Measurements from ENCODE around the gene LNX1. TPM values are rescaled to one million over a fixed set of nuclear protein-coding genes. Genes with fewer than 3 reads are reported as not detected.

Gene LNX1
- polyA plus RNA-seq, 1 donor: 14.3 TPM

DNA sequence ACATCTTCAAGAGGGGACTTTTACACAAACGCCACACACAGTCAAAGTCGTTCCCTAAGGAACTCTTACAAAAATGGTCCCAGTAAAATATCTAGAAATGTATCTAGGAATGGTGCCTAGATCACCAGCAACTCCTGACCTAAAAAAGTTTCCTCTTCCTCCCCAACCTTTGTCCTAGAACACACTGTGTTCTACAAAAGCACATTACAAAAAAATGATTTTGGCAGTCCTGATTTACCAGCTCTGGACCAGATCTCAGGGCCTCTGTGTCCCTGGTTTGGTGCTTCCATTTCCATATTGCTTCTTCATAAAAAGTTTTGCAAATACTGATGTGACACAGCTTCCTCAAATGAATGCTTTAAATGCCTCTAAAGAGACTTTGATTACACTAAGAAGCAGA lies 55.0 kb downstream of the LNX1 start:
- no peak for DNase-seq

DNA sequence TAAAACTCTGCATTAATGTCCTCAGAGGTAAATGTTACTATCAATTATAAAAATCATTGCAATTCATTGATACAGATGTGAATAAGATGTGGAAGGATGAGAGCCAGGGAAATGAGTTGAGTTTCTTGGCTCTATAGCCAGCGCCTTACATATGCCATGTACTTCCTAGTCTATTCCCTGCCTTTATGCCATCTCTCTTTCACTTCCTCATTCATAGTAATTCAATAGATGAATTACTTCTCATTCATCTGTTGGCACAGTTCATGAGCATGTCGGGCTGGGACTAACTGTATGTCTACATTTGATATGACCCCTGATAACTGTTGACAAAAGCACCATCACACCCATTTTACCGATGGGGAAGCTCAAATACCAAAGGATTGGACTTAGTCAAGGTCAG lies 55.7 kb downstream of the LNX1 start:
- no peak for DNase-seq

DNA sequence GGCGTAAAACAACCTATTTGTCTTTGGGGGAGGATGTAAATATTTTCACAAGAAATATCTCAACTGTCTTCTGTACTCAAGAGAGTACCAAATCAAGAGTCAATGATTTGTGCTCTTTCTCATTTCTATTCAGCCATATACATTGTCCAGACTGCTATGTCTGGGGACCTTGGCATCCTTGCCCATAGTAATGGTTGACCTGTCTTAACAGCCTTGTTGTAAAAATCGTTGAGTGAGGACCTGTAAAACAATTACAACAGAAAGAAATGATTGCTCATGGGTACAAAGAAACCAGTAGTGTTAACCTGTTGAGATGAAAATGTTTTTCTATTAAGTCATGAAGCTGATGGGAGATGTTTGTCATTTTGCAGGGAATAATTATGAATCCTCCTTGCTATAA lies 56.6 kb downstream of the LNX1 start:
- DNase-seq: no peak

- DNase-seq: no peak
These were observed 58.8 kb downstream of the LNX1 start for GRCh38 chr4:53532521-53532920.

DNA sequence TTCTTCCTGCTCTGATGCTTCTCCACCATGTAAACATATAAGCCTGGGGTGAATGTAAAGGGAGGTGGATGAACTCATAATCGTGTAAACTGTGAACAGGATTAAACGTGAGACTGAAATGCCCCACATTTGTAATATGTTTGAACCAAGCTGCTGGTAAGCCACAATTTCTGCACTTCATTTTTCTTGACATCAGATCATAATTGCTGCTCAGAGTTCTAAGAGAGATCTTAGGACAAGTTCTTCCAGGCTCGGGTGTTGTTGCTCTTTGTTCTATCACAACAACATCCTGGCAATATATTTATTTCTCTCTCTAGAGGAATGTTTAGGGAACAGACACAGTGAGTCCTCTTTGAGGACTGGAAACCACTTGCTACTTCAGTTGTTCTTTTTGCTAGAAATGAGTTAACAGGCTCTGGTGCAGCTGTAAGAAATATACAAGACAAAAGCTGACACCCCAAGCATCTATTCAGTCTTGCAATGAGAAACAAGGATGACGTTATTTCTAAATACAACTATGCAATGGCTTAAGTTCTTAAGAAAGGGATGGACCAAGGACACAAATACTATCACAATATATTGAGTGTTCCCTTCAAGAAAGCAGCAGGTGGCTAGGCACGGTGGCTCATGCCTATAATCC lies 59.6 kb downstream of the LNX1 start:
- DNase-seq: no peak

DNA sequence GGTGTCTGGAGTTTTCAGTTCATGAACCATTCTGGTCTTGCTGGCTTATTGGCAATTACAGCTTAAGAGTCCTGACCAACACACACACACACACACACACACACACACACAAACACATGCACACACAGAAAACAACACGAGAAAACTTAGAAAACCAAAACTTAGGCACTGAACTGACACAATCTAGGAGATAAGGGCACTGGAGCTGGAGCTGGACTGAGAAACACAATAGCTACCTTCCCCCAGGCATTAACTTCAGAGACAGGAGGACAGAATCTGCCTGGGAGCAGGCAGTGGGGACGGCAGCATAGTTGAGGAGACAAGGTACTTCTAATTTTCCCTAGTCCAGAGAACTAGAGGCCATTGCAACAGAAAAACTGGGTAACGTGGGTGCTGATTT lies 62.3 kb downstream of the LNX1 start:
- no peak for DNase-seq

GRCh38 chr4:53527930-53528329 lies 63.4 kb downstream of the LNX1 start:
- DNase-seq: no peak

DNA sequence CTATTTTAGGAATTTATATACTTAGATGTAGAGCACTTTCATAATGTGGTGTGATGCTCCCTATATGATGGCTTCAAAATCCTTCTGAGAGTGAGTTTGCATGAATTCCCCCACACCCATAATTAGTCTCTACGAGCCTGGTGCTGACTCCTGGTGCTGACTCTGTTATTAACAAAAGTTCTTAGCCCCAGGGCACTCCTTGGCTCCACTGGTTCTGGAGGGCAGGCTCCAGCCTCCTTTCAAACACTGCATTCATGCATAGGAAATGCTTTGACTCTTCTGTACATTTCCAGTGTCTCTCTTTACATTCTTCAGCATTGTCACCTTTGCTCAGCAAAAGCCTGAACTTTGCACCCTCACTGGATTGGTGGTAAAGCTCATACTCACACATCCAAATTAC lies 64.0 kb downstream of the LNX1 start:
- no peak for DNase-seq

GRCh38 chr4:53522334-53522733 lies 69.0 kb downstream of the LNX1 start:
- no peak for DNase-seq

- DNase-seq: no peak
These were observed 71.2 kb downstream of the LNX1 start for GRCh38 chr4:53520116-53520515.

DNA sequence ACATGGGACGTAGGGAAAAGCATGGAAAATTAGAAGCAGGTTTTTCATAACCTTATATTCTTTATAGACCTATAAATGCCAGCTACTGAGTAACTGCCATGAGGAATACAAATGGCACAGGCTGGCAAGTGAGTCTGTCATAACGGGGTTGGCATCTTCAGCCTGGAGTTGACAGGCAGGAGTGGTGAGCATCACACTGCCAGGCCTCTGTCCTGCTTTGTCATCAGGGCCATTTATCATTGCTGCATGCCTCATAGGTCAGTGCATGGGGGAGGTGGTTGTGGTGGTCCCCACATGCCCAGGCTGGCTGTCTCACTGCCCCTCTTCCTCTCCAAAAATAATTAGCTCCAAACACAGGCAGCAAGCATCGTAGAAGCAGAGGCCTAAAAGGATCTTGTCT lies 72.5 kb downstream of the LNX1 start:
- no peak for DNase-seq

DNA sequence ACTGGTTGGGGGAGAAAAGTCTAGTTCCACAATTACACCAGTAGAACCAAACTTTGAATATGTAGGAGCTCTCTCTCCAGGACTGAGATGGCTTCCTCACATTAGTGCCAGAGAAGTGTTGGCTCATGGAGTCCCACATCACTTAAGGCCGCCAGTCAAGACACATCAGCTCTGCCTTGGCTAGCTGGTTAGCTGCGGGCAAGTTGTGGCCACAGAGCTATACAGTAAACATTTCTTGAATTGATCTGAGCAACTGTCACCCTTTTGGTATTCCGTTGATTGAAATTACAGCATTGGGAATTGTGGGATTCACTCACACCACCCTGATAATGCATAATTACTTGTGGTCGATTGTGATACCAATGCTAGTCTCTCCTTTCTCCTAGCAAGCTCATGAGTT lies 76.2 kb downstream of the LNX1 start:
- no peak for DNase-seq

GRCh38 chr4:53514509-53514908 lies 76.8 kb downstream of the LNX1 start:
- no peak for DNase-seq

- DNase-seq: no peak
These were observed 78.7 kb downstream of the LNX1 start for GRCh38 chr4:53512608-53513007.

- DNase-seq: no peak
These were observed 80.3 kb downstream of the LNX1 start for GRCh38 chr4:53511014-53511413.

DNA sequence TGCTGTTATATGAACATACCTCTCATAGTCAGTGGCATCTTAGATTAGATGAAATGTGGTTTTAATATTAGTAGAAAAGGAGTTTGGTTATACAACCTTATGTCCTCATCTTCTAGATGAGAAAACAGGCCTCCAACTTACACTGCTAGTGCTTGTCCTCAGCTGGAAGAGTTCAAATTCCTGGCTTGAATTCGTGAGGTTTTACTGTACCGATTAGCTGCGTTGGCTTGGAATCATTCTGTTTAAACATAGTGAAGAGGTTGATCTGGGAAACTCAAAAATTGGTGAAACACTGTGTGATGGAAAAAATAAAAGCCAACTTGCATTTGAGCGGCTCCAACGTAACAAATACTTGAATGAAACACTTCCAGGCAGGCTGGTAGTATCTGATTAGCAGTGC lies 81.0 kb downstream of the LNX1 start:
- DNase-seq: no peak

DNA sequence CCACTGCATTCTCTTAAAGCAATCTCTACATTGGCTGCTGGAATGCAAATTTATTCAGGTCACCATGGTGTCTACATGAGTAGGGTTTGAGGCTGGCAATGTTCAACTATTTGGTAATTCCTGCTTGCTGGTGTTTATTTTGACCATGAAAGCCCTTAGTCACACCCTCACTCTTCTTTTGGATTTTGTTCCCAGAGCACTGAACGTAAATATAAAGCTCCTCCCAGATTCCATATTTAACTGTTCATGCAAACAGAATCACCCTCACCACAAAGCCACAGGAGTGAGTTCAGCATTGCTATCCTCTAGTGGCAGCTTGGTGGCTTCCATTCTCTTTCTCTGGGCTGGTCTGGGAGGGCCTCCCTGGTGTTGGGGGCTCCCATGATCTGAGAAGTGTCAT lies 82.8 kb downstream of the LNX1 start:
- no peak for DNase-seq

DNA sequence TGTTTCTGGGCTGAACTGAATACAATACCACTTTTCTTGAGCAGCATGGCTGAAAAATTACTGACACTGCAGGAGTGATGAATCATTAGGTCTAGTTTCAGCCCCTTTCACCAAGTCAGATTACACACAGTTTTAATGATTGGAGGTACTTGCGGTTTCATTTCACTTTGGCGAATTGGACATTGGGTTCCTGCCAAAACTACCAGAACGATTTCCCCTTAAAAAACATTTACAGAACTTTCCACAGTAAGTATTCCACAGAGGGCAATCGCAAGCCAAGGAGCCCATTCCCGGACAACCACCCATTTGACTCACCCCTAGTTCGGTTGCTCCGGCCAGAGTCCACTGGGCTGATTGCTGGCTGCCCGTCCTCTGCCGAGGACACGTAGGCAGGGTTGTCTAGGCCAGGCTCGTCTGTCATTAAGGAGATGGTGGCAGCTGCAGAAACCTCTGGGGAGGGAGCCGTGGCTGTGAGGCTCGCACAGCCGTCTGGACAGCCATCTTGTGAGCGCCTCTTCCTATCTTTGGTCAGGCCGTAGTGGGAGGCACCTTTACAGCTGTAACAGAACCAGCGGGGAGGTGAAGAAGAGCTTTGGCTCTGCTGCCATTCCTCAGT lies 83.5 kb downstream of the LNX1 start:
- no peak for DNase-seq

DNA sequence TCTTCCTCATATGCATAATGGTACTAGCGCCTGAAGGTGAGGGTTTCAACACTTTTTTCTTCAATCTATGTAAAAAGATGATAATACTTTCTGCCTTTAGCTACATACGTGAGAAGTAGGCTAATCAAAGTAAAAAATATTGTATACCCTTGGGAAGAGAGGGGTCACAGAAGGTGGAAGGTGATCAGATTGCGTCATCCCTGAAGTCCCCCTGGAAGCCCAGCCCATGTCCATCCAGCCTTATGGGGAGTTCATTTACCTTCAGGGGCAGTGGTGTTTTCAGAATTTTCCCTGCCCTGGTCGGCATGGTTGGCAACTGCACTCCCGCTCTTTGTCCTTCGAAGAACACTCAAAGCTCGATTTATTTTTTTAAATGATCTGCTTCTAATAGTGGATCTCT lies 84.2 kb downstream of the LNX1 start:
- no peak for DNase-seq

DNA sequence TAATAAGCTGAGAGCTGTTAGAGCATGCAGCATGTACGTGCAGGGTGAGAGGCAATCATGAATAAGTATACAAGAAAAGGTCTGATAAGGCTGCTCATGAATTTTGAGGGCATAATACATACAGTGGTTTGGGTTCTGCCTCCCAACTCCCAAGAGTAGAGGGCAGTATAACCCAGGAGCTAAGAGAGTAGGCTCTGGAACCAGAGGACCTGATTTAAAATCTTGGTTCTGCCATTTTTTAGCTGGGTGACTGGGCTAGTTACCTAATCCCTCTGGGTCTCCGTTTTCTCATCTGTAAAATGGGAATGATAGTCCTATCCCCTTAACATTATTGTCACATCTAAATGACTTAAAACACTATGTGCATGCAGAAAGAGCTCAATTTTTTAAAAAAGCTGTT lies 85.3 kb downstream of the LNX1 start:
- no peak for DNase-seq

DNA sequence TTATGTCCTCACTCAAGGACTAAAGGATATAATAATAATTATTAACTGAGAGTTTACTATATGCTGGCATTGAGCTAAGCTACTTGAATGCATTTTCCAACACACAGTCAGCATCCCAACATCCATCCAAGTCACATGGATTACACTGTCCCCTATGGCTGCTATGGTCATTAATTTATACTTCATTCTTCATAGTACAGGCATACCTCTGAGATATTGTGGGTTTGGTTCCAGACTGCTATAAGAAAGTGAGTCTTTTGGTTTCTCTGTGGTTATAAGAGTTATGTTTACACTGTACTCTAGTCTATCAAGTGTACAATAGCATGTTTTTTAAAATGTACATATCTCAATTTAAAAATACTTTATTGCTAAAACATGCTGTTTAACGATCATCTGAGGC lies 89.2 kb downstream of the LNX1 start:
- DNase-seq: no peak

DNA sequence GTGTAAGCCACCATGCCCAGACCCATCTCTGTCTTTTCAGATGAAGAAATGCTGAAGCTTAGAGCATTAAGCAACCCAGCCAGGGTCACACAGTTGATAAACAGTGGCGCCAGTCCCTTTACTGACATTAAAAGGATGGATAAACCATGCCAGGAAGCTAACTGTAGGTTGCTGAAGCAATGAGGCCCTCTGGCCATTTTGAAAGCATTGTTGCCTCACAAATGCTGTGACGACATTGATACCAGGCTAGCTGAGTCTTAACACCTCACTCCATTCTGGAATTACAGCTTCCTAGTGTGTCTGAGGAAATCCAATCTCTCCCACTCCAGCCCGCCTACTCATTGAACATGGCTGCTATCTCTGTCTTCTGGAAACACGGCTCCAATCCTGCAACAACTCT lies 89.7 kb downstream of the LNX1 start:
- DNase-seq: no peak

DNA sequence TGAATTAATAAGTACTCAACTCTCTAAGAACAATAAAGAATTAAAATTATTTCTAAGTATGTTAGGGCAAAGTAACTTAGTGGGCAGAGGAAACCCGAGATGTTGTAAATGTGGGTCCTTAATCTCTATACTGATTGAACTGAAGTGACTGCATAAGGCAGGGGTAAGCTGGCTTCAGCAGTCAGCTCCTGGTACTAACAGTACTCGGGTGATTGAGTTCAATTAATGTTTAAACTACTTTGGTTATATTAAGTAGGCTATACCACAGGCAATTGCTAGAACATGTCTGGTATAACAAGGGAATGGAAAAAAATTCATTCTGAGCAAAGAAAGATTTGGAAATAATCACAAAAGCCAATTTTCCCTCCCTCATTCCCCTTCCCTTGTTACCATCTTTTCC lies 90.7 kb downstream of the LNX1 start:
- no peak for DNase-seq

GRCh38 chr4:53499791-53500190 lies 91.5 kb downstream of the LNX1 start:
- no peak for DNase-seq

GRCh38 chr4:53498706-53499105 lies 92.6 kb downstream of the LNX1 start:
- no peak for DNase-seq
